Measurements from ENCODE around the gene ZWILCH.

The ZWILCH gene

GRCh38 chr15:66565741-66566144 is 60.6 kb downstream of the ZWILCH start, which contains the start of gene LCTL:
LCTL (minus strand) TSS chr15:66565998; CDS start chr15:66565365, 633 bp downstream.
- TF ChIP-seq, protein P1, sequence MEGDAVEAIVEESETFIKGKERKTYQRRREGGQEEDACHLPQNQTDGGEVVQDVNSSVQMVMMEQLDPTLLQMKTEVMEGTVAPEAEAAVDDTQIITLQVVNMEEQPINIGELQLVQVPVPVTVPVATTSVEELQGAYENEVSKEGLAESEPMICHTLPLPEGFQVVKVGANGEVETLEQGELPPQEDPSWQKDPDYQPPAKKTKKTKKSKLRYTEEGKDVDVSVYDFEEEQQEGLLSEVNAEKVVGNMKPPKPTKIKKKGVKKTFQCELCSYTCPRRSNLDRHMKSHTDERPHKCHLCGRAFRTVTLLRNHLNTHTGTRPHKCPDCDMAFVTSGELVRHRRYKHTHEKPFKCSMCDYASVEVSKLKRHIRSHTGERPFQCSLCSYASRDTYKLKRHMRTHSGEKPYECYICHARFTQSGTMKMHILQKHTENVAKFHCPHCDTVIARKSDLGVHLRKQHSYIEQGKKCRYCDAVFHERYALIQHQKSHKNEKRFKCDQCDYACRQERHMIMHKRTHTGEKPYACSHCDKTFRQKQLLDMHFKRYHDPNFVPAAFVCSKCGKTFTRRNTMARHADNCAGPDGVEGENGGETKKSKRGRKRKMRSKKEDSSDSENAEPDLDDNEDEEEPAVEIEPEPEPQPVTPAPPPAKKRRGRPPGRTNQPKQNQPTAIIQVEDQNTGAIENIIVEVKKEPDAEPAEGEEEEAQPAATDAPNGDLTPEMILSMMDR (conservative IDR thresholded peaks at IDR 0.05; ENCODE audit: low read depth, low read length) = no peak
- DNase-seq (ENCODE audit: low read depth) = peak; percentile 30
- H3K4me3 ChIP-seq (ENCODE audit: low read length) = peak within 1 kb of the TSS; percentile 22

GRCh38 chr15:66566963-66567531 is 61.9 kb downstream of the ZWILCH start:
- no peak for DNase-seq (ENCODE audit: low read depth)
- TF ChIP-seq, protein P1 (conservative IDR thresholded peaks at IDR 0.05; ENCODE audit: low read depth, low read length) = peak; percentile 68

DNA sequence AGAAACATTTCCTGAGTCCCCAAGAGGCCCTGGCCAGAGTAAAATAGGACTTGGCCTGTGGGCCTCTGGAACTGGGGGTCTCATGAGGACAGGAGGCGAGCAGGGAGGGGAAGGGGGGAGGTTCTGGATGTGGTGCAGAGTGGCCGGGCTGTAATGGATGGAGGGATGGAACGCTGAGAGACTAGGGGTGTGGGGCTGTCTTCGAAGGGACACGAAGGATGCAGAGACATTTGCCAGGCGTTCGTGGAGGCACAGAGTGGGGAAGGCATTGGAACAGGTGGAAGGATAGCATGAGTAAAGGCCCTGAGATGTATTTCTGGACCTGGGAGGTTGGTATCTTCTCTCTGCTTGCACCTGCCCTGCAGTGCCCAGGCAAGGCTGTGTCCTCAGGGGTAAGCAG is 62.8 kb downstream of the ZWILCH start:
- DNase-seq (ENCODE audit: low read depth) = no peak
- TF ChIP-seq, protein P1 (conservative IDR thresholded peaks at IDR 0.05; ENCODE audit: low read depth, low read length) = no peak
- no peak overlapping the region for H3K4me3 ChIP-seq (ENCODE audit: low read length)

More at GRCh38 chr15:66566963-66567531, 61.9 kb downstream of the ZWILCH start:
- H3K4me3 ChIP-seq (ENCODE audit: low read length) = no peak overlapping the region

GRCh38 chr15:66569461-66570137 is 64.5 kb downstream of the ZWILCH start:
- DNase-seq (ENCODE audit: low read depth) = no peak
- H3K4me3 ChIP-seq (ENCODE audit: low read length) = no peak overlapping the region
- TF ChIP-seq, protein P1 (conservative IDR thresholded peaks at IDR 0.05; ENCODE audit: low read depth, low read length) = no peak

DNA sequence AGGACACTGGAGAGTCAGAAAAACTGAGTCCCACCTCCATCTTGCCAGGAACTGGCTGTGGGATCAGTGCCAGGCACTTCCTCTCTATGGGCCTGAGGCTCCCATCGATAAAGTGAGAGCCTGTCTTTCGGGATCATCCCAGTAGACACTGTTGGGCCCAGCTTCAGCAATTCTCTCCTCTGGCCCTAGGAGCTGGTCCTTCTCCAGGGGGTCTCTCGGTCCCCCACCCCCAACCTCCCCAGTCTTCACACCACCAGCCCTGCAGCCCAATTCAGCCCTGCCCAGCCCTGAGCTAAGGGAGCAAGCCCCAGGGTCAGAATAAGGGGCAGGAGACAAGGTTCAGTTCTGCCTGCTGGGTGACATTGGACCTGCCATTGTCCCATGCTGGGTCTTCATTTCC is 65.2 kb downstream of the ZWILCH start:
- TF ChIP-seq, protein P1 (conservative IDR thresholded peaks at IDR 0.05; ENCODE audit: low read depth, low read length) = no peak
- DNase-seq (ENCODE audit: low read depth) = no peak
- no peak overlapping the region for H3K4me3 ChIP-seq (ENCODE audit: low read length)

DNA sequence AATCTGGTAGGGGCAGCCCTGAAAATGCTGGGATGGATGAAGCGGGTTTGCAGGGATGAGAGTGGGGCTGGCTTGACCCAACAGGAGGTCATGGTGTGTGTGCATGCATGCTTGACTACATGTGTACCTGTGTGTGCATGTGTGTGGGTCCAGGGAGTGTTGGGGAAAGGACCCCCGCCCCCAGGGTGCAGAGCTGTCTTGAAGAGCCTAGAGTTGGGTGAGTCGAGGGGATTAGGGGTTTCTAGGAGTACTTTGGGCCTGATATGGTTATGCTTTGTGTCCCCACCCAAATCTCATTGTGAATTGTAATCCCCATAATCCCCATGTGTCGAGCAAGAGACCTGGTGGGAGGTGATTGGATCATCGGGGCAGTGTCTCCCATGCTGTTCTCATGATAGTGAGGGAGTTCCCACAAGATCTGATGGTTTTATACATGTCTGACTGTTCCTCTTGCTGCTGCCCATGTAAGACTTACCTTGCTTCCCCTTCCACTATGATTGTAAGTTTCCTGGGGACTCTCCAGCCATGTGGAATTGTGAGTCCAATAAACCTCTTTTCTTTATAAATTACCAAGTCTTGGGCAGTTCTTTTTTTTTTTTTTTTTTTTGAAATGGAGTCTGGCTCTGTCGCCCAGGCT is 65.8 kb downstream of the ZWILCH start:
- DNase-seq (ENCODE audit: low read depth) = no peak
- H3K4me3 ChIP-seq (ENCODE audit: low read length) = no peak overlapping the region
- TF ChIP-seq, protein P1 (conservative IDR thresholded peaks at IDR 0.05; ENCODE audit: low read depth, low read length) = no peak
